Type B pancreatic cell (in vitro differentiated cells): Measurements from ENCODE around the gene RAB17. TPM values are rescaled to one million over a fixed set of nuclear protein-coding genes. Genes with fewer than 3 reads are reported as not detected.
A peak's percentile ranks its signal among the peaks of the same experiment; 100 is the strongest.

ENCODE experiments used
- DNase-seq: peaks from one replicate; pipeline ENCODE4 v3.0.0; 2021; ENCODE audit warnings: mixed read lengths; ENCODE audit not compliant: unreplicated experiment; ENCODE audit errors: extremely low spot score
- H3K27ac Mint-ChIP-seq: 2 replicates; pipeline ENCODE4 v1.8.0; 2021; ENCODE audit warnings: mild to moderate bottlenecking, mixed read lengths
- H3K27me3 Mint-ChIP-seq: 2 replicates; pipeline ENCODE4 v1.8.0; 2021; ENCODE audit warnings: mixed read lengths
- H3K36me3 Mint-ChIP-seq: 2 replicates; pipeline ENCODE4 v1.8.0; 2021; ENCODE audit warnings: mixed read lengths
- H3K4me1 Mint-ChIP-seq: one replicate; pipeline ENCODE4 v1.8.0; 2021; ENCODE audit warnings: mixed read lengths; ENCODE audit not compliant: unreplicated experiment
- H3K4me3 Mint-ChIP-seq: 2 replicates; pipeline ENCODE4 v1.8.0; 2021; ENCODE audit warnings: mild to moderate bottlenecking, mixed read lengths
- H3K9me3 Mint-ChIP-seq: 2 replicates; pipeline ENCODE4 v1.8.0; 2021; ENCODE audit warnings: mixed read lengths
- total RNA-seq: library from RNA; stranded (reverse); gene quantifications from 2 replicates; pipeline ENCODE4 v1.2.1, GENCODE V29; 2021; ENCODE audit warnings: low replicate concordance
- TF ChIP-seq, protein P1 (sequence below): fragments of 200-600 bp; sonication (generic); conservative IDR thresholded peaks from 2 replicates; pipeline ENCODE4 v1.5.0; 2021; ENCODE audit warnings: antibody characterized with exemption, mild to moderate bottlenecking

RAB17 gene
- total RNA-seq, 1 donor from 2014 or later = 21.6 TPM

DNA sequence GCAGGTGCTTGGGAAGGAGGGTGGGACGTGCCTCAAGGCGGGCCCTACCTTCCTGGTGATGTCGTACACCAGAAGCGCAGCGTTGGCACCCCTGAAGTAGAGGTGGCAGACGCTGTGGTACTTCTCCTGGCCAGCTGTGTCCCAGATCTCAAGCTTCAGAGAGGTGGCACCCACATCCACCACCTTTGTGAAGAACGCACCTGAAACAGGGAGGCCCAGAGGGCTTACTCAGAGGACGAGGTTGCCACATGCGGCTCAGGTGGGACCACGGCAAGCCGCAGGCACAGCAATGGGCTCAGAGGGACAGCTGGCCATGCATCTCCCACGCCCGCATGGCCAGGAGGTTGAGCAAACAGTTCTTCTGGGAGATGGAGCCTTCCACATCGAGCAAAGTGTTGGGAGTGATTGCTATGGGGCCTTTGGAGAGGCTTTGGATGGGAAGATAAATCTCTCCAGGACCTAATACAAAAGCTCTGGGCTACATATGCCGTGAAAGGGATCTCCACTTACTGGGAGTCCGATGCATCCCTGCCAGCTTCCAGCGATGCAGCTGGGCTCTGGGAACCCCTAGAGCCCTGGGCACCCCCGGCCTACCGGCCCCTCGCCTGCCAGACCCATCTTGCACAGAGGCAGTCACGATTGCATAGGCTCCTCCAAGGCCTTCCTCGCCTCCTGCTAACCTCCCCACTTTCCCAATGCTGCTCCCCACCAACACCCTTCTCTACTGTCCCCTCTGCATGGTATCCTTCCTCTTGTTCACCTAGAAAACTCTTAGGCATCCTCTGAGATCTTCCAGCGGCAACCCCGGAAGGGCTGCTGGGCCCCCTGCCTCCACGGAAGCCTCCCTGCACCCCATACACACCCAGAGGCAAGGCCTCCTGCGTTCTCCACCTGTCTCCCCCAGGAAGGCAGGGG is 12.3 kb downstream of the RAB17 start:
- Mint-ChIP-seq H3K27ac (no peak overlapping the region), H3K9me3 (no peaks in the 10 kb centered on the region), H3K4me3 (no peak overlapping the region), H3K27me3 (no peaks in the 10 kb centered on the region), H3K36me3 (no peaks in the 10 kb centered on the region), H3K4me1 (no peaks in the 10 kb centered on the region)
- TF ChIP-seq, protein P1, sequence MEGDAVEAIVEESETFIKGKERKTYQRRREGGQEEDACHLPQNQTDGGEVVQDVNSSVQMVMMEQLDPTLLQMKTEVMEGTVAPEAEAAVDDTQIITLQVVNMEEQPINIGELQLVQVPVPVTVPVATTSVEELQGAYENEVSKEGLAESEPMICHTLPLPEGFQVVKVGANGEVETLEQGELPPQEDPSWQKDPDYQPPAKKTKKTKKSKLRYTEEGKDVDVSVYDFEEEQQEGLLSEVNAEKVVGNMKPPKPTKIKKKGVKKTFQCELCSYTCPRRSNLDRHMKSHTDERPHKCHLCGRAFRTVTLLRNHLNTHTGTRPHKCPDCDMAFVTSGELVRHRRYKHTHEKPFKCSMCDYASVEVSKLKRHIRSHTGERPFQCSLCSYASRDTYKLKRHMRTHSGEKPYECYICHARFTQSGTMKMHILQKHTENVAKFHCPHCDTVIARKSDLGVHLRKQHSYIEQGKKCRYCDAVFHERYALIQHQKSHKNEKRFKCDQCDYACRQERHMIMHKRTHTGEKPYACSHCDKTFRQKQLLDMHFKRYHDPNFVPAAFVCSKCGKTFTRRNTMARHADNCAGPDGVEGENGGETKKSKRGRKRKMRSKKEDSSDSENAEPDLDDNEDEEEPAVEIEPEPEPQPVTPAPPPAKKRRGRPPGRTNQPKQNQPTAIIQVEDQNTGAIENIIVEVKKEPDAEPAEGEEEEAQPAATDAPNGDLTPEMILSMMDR = no peak
- no peak for DNase-seq

DNA sequence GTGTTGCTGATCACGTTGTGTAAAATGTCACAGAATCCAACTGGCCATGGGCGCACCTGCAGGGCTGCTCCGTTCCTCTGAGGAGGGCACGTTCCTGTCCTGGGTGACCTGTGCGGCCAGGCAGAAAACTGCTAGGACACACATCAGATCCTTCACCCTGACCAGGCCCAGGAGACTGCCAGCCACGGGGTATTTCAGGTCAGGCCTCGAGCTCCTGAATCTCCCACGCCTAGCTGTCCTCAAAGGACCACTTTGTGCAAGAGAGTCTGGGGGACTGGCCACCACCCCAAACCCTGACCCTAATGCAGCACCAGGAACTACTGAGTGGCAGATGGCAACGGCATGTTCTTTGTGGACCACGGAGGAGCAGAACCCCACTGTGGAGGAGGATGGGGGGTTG is 13.1 kb downstream of the RAB17 start:
- Mint-ChIP-seq H3K4me1 (peaks cover 2% of the 10 kb centered on the region), H3K9me3 (no peaks in the 10 kb centered on the region), H3K27me3 (no peaks in the 10 kb centered on the region), H3K4me3 (no peak overlapping the region), H3K36me3 (no peaks in the 10 kb centered on the region), H3K27ac (no peak overlapping the region)
- TF ChIP-seq, protein P1 = no peak
- DNase-seq = no peak

DNA sequence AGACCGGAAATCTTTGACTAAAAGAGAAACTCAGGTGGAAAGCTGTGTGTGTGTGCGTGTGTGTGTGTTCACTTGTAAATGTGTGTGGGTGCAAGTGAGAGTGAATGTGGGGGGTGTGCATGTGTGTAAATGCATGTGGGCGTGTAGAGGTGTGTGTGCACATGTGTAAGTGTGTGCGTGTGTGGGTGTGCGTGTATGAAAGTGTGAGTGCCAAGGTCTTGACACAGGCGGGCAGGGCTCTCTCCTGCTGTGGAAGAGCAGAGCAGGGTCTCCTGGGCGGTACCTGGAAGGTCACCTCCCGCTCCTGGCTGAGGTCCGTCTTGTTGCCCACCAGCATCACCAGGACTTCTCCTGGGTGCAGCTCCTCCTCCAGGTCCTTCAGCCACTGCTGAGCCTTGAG is 13.6 kb downstream of the RAB17 start:
- Mint-ChIP-seq H3K27ac (peak overlapping the region; percentile 4), H3K4me1 (peaks cover 6% of the 10 kb centered on the region), H3K4me3 (no peak overlapping the region), H3K27me3 (no peaks in the 10 kb centered on the region), H3K36me3 (no peaks in the 10 kb centered on the region), H3K9me3 (no peaks in the 10 kb centered on the region)
- no peak for DNase-seq
- TF ChIP-seq, protein P1 = no peak

DNA sequence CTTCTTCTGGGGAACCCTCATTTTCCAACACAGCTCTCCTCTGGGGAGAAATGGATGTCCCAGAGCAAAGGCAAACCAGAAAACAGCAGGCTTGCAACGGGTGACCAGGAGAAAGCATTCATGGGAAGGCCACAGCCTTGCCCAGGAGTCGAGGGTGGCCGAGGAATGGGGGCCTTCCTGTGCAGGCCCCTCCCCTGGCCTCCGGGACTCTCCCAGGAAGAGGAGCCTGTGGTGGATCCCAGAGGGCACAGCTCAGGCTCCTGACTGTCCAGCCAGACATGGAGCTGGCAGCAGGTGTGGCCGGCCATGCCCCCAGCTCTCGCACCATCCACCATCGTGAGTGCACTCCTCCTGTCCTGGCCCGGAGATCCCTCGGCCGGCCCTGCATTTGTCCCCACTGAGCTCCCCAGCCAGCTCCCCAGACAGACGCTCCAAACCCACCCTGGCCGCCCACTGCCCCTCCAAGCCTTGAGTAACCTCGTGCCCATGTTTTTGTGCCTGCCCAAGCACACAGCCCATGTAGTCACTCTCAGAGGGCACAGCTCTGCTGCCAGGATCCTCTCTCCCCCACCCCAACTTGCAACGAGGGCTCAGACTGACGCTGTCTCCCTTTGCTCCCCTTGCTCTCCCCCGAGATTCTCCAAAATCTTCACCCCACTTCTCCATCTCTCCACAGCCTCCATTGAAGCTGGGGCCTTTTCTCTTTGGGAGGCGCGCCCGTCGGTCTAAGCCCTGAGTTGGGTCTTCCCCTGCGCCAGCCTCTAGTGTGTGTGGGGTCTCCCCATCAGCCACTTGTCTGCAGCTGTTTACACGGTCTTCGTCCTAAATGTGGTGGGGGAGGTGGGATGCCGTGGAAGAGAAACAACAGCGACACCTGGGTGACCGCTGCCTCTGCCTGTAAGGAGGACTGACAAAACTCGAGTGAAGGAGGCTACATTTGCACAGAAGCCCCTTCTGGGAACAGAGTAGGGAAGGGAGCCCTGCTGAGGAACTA is 14.4 kb downstream of the RAB17 start:
- H3K4me3 Mint-ChIP-seq = no peak overlapping the region
- H3K27ac Mint-ChIP-seq = no peak overlapping the region
- TF ChIP-seq, protein P1 = no peak
- DNase-seq = no peak
- no peaks in the 10 kb centered on the region for H3K36me3 Mint-ChIP-seq
- no peaks in the 10 kb centered on the region for H3K27me3 Mint-ChIP-seq
- H3K9me3 Mint-ChIP-seq = no peaks in the 10 kb centered on the region
- peaks cover 10% of the 10 kb centered on the region for H3K4me1 Mint-ChIP-seq

DNA sequence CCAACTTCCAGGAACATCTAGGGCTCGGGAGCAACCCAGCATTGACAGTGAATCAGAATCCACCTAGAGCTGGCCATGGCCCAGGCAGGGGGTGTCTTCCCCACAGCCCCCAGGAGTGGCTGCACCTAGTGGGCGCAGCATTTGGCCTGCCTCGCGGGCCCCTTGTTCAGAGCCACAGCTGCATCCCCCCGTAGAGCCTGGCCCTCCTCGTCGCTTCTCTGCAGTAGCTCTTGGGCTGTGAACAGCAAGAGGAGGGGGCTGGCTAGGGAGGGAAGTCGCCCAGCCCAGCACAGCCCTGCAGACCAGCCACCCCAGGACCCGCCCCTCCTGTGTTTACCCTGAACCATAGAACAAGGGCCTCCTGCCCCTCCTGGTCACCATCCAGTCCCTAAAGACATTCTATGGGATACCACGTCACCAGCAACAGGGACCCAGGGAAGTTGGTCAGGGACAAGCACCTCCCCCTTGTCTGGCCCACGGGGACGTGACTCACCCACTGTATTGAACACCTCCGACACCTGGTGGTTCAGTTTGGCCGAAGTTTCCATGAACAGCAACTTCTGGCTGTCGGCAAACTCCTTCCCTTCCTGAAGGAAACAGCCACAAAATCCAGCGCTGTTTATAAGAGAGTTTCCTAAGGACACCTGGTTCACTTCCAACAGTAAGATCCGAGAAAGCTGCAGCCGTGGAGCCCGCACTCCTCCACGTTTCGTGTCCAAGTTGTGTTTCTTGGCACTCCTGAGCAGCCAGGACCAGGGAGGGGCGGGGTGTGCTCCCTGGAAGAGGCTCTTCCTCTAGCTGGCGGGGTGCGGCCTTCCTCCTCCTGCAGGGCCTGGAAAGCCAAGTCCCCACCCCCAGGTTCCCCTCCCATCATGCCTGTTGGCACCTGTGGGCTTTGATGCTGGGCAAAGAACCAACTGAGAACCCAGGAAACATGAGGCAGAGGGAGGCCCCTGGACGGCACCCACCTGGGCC is 15.4 kb downstream of the RAB17 start:
- Mint-ChIP-seq H3K4me3 (no peak overlapping the region), H3K36me3 (no peaks in the 10 kb centered on the region), H3K4me1 (peaks cover 10% of the 10 kb centered on the region), H3K9me3 (no peaks in the 10 kb centered on the region), H3K27me3 (no peaks in the 10 kb centered on the region), H3K27ac (no peak overlapping the region)
- TF ChIP-seq, protein P1 = no peak
- DNase-seq = no peak
